CD4-positive, alpha-beta T cell treated with Interleukin-6 at 100 ng/mL for 8 hours (primary cell): ENCODE data around the gene SNN.

ENCODE experiments used
- DNase-seq: peaks from one replicate; pipeline ENCODE4 v3.0.0-alpha.2; 2020; ENCODE audit warnings: mixed read lengths, low spot score

The SNN gene

DNA sequence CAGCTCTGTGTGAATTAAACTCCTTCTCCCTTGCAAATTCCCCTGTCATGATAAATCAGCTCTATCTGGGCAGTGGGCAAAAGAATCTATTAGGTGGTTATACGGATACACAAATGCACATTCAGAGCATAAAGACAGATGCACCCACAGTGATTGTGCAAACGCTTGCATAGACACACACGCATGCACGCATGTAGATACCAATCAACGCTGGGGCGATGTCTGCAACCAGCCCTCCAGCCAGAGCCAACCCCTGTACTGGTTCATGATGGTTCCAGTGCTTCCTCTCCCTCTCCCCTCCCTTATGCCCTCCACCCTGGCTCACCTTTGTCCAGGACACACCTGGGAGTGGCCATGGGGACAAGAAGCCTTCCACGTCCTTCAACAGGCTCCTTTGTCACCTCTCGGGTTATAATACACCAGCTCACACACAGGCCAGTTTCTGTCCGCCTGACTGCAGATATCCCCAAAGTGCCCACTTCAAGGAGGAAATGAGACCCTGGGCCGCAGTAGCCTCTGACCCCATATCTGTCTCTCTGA is 33.1 kb upstream of the SNN start:
- no peak for DNase-seq

GRCh38 chr16:11635679-11636171 is 32.5 kb upstream of the SNN start:
- no peak for DNase-seq

GRCh38 chr16:11636172-11636721 is 32.0 kb upstream of the SNN start:
- DNase-seq: no peak

- no peak for DNase-seq
These were observed 30.9 kb upstream of the SNN start for GRCh38 chr16:11637320-11637719.

- DNase-seq: no peak
These were observed 30.1 kb upstream of the SNN start for GRCh38 chr16:11638140-11638539.

DNA sequence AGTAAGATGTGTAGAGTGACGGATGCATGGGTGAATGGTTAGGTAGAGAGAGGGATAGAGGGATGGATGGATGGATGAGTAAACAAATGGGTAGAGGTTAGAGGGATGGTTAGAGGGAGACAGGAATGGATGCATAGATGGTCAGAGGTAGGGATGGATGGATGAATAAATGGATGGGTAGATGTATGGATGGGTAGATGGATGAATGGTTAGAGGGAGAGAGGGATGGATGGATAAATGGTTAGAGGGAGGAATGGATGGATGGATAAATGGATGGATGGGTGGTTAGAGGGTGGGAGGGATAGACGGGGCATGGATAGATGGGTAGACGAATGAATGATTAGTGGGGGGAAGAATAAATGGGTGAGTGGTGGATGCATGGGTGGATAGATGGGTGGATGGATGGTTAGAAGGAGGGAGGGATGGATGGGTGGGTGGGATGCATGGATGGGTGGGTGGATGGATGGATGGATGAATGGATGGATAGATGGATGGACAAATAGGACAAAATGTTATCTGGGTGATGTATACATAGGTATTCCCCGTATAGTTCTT is 29.2 kb upstream of the SNN start:
- DNase-seq: no peak

- no peak for DNase-seq
These were observed 28.0 kb upstream of the SNN start for GRCh38 chr16:11639925-11640899.

DNA sequence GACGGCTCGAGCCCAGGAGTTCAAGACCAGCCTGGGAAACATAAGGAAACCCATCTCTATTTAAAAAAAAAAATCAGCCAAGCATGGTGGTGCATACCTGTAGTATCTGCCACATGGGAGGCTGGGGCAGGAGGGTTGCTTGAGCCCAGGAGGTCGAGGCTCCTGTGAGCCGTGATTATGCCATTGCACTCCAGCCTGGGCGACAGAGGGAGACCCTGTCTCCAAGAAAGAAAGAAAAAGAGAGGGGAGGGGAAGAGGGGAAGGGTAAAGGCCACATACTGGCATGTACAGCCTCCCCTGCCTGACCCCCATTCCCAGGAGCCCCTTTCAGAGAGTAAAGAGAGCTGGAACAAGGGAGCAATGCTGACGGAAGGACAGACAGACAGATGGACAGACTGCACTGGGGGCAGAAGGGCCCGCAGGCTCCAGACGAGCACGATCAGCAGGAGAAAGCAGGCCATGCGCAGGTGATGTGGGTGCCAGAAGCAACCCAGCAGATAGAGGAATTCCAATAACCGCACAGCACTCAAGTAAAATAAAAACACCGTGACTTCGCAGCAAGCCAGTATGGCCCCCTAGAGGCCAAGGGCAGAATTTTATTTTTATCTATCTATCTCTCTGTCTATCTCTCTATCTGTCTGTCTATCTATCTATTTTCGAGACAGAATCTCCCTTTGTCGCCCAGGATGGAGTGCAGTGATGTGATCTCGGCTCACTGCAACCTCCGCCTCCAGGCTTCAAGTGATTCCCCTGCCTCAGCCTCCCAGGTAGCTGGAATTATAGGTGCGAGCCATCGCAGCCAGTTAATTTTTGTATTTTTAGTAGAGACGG is 27.1 kb upstream of the SNN start:
- DNase-seq: peak; percentile 69

GRCh38 chr16:11642765-11643116 is 25.5 kb upstream of the SNN start:
- no peak for DNase-seq

- no peak for DNase-seq
These were observed 19.0 kb upstream of the SNN start for GRCh38 chr16:11649276-11649675.

- no peak for DNase-seq
These were observed 17.3 kb upstream of the SNN start for GRCh38 chr16:11650641-11651591.

DNA sequence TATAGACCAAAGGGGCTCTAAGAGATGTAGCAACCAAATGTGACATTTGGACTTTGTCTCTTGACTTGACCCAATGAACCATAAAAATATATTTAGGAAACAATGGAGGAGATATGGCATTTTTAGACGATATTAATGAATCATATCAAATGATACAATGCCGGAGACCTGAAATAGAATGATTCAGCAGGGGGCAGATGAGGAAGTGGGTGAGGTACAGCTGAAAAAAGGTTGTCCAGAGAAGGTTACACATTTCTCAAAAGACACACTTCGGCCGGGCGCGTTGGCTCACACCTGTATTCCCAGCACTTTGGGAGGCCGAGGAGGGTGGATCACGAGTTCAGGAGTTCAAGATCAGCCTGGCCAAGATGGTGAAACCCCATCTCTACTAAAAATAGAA is 16.5 kb upstream of the SNN start:
- DNase-seq: no peak

DNA sequence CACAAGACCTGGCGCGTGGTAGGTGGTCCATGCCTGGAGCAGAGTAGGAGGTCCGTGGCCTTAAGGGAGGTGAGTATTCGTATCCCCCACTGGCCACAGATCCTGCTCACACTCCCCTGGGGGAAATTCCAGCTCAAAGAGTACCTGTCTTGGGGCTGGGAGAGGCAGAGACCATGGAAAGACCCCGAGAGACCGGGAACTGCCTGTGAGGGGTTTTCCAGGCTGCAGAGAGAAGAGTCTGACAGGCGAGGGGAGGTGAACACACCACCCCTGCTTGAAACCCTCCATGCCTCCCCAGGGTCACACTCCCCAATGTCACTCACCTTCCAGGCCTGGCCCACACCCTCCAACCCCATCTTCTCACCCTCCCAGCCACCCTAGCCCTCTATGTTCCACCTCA is 12.6 kb upstream of the SNN start:
- DNase-seq: no peak

- no peak for DNase-seq
These were observed 10.7 kb upstream of the SNN start for GRCh38 chr16:11657556-11657955.

DNA sequence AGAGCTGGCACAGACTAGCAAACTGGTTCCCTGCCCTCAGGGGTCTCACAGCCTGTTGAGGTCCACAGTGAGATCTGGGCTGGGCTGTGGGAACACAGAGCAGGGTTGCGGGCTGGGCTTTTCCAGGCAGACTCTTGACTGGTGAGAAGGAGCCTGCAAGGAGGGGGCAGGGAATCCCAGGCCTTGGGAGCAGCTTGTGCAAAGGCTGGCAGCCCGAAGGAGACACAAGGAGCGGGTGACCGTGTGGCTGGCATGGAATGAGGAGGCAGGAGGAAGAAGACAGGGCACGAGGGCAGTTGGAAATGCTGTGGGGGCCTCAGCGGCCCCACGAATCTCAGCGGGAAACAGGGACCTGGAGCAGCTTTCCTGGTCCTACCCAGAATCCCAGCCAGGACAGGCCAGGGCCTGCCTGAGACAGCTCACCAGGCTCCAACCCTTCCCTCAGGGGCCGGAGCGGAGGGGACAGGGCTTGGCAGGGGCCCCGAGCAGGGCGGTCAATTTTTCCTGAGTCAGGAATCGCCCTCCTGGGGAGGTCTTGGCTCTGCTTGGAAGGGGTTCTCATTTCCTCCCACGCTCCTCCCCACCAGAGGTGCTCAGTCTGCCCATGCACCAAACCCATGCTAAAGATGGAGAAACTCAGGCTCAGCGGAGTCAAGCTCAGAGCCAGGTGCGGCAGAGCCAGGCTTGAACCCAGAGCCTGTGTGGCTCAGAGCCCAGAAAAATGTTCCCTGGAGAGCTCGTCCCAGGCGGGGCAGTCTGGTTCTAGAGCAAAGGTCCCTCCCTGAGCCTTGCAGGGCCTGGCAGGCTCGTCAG is 9.2 kb upstream of the SNN start:
- no peak for DNase-seq

GRCh38 chr16:11660565-11660964 is 7.7 kb upstream of the SNN start:
- DNase-seq: no peak

DNA sequence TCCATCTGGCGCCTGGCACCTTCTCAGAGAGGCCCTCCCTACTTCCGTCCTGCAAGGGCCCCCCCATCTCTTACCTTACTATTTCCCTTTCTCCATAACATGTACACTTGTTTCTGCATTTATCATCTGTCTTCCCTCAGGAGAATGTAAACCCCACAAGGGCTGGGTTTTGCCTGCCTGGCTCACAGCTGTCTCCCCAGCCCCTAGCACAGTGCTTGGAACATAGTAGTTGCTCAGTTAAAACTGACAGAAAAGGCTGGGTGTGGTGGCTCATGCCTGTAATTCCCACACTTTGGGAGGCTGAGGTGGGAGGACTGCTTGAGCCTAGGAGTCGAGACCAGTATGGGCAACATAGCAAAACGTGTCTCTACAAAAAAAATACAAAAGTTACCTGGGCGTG is 5.7 kb upstream of the SNN start:
- DNase-seq: no peak

GRCh38 chr16:11665071-11665491 is 3.2 kb upstream of the SNN start:
- DNase-seq: peak; percentile 60

GRCh38 chr16:11666103-11667055 is 1.9 kb upstream of the SNN start:
- DNase-seq: no peak
